GM21528 (cell line): ENCODE measurements around the gene OR10J5.

ENCODE experiments used
- ATAC-seq: cut with Tn5 transposase; IDR thresholded peaks from one replicate; pipeline ENCODE4 v1.9.1; 2021; ENCODE audit warnings: mild to moderate bottlenecking, moderate library complexity; ENCODE audit not compliant: unreplicated experiment, low FRiP score

Gene OR10J5

GRCh38 chr1:159492575-159493323 lies 43.1 kb downstream of the OR10J5 start:
- ATAC-seq = no peak
